ENCODE measurements around the gene ZNF644.
"Not testable (repeated sequence)": the region's sequence is repeated elsewhere in the genome, so short reads cannot be mapped to it uniquely, and the experiment has no call there.

Gene ZNF644

GRCh38 chr1:90925928-90926869, 95.6 kb downstream of the ZNF644 start:
- DNase-seq (ENCODE audit: low read depth): no peak

GRCh38 chr1:90924982-90925381, 96.9 kb downstream of the ZNF644 start:
- DNase-seq (ENCODE audit: low read depth): no peak

DNA sequence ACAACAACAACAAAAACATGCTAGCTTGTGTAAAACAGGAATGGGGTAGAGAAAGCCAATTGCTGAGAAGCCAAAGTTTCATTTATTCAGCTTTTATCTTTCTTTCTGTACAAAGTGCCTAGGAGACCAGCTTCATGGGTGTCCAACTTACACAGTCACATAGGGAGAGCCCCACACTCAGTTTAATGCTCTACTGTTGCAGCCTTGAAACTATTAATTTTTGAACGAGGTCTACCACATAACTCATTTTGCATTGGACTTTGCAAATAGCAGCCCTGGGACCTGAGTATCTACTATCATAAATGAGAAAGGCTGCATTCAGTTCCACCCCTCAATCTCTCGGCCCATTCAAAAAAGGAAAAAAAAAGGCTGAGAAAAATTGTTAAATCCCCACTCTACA, 98.8 kb downstream of the ZNF644 start:
- no peak for DNase-seq (ENCODE audit: low read depth)

GRCh38 chr1:90922202-90922601, 99.6 kb downstream of the ZNF644 start:
- no peak for DNase-seq (ENCODE audit: low read depth)

- no peak for DNase-seq (ENCODE audit: low read depth)
Observed at GRCh38 chr1:90919900-90920299, 101.9 kb downstream of the ZNF644 start.

- DNase-seq (ENCODE audit: low read depth): no peak
Observed at GRCh38 chr1:90919190-90919719, 102.6 kb downstream of the ZNF644 start.

GRCh38 chr1:90911353-90911752, 110.5 kb downstream of the ZNF644 start:
- no peak for DNase-seq (ENCODE audit: low read depth)

DNA sequence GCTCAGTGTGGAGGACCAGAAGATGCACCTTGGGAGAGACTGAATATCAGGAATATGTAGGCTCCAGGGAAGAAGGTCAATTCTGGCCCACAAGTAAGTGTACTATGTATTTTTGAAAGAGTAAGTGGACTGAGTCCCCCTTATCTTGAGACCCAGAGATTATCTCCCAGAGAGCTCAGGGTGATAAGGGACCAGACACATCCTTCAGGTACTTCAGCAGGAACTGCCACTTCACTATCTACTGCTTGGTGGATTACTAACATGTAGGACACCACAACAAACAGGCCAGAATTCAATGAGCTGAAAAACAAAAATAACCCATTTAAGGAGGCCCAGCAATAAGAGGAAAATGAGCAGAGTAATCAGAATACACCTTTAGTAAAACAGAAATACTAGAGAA, 119.2 kb downstream of the ZNF644 start:
- no peak for DNase-seq (ENCODE audit: low read depth)

GRCh38 chr1:90899263-90899662, 122.6 kb downstream of the ZNF644 start:
- DNase-seq (ENCODE audit: low read depth): no peak

- DNase-seq (ENCODE audit: low read depth): not testable (repeated sequence)
Observed at GRCh38 chr1:90893679-90894078, 128.2 kb downstream of the ZNF644 start.

GRCh38 chr1:90892884-90893283, 129.0 kb downstream of the ZNF644 start:
- DNase-seq (ENCODE audit: low read depth): not testable (repeated sequence)

GRCh38 chr1:90892196-90892595, 129.6 kb downstream of the ZNF644 start:
- not testable (repeated sequence) for DNase-seq (ENCODE audit: low read depth)

GRCh38 chr1:90891756-90892155, 130.1 kb downstream of the ZNF644 start:
- DNase-seq (ENCODE audit: low read depth): not testable (repeated sequence)

- no peak for DNase-seq (ENCODE audit: low read depth)
Observed at GRCh38 chr1:90882221-90882620, 139.6 kb downstream of the ZNF644 start.

DNA sequence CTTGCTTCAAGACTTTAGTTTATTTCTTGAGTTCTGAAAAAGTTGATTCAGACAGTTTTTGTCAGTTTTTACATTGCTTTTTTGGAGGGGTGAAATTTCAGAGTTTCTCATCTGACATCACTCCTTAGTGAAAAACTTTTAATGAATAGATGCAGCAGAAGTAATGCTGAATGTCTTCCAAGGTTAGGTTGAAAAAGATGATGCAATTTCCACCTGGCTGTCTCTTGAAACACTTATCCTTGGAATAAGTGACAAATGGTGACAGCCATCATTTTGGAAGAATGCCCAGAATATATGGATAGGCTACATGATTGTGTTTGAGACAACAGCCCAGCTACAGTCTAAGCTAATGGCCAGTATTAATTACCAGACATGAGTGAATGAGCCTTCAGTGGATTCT, 140.8 kb downstream of the ZNF644 start:
- DNase-seq (ENCODE audit: low read depth): no peak

DNA sequence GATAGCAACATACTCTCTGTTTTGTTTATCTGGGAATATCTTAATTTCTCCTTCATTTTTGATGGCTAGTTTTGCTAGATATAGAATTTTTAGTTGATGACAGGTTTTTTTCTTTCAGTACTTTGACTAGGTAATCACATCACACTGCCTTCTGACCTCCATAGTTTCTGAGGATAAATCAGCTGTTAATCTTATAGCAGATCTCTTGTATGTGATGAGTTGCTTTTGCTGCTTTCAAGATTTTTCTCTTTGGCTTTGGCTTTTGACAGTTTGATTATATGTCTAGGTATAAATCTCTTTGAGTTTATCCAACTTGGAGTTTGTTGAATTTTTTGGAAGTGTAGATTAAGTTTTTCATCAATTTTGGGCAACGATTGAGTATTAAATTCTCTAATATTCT, 142.6 kb downstream of the ZNF644 start:
- no peak for DNase-seq (ENCODE audit: low read depth)

GRCh38 chr1:90876101-90876500, 145.7 kb downstream of the ZNF644 start:
- DNase-seq (ENCODE audit: low read depth): no peak
